ENCODE data around the gene MRPL33. TPM values are rescaled to one million over a fixed set of nuclear protein-coding genes. Genes with fewer than 3 reads are reported as not detected.

The MRPL33 gene
- total RNA-seq, 2 donors from 2014 or later = 99.5 to 118 TPM

- TF ChIP-seq CTCF (IDR thresholded peaks at IDR 0.05) = no peak
- Histone ChIP-seq H3K9me3 (no peaks in the 10 kb centered on the region), H3K4me3 (no peak overlapping the region), H3K27me3 (replicated peaks; ENCODE audit: insufficient read depth) (no peaks in the 10 kb centered on the region), H3K36me3 (no peaks in the 10 kb centered on the region), H3K27ac (peak overlapping the region in 1 of 2 donors; percentile 5), H3K4me1 (ENCODE audit: control insufficient read depth in 1 of 2, low read depth in 2 of 2) (peaks cover 11 to 36% of the 10 kb centered on the region in 2 donors)
- DNase-seq (ENCODE audit: low spot score) (no peak), ATAC-seq (ENCODE audit: insufficient number of reproducible peaks, low FRiP score, low read depth) (no peak)
Measured at GRCh38 chr2:27730261-27730662, 41.3 kb upstream of the MRPL33 start.

DNA sequence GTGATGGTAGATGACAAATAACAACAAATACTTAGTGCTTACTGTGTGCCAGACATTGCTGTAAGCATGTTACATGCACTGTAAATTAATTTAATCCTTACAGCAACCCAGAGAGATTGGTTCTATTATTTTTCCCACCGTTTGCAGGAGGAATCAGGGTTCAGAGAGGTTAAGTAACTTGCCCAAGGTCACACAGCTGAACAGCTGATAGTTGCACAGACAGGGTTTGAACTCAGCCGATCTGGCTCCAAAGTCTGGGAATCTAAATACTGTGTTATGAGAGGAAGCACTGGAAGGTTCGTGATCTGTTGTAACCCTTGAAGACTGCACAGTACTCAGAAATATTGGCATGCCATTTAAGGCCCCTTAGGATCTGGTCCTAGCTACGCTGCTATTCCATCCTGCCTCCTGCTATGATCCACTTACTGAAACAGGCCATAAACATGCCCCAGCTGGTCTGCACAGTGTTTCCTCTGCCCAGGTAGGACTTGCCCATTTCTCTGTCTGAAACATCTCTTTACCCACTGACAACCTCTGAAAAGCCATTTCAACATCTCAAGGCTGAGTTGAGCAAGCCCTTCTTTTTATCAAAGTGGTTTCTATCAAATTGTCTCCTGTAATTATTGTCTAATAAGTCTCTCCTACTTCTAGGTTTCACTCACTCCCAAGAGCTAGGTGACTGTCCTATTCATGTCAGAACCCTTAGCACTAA is 40.4 kb upstream of the MRPL33 start:
- no peak for ATAC-seq (ENCODE audit: insufficient number of reproducible peaks, low FRiP score, low read depth)
- H3K27ac ChIP-seq = no peak overlapping the region
- TF ChIP-seq CTCF (IDR thresholded peaks at IDR 0.05) = no peak
- H3K27me3 ChIP-seq (replicated peaks; ENCODE audit: insufficient read depth) = no peaks in the 10 kb centered on the region
- peaks cover 13 to 34% of the 10 kb centered on the region in 2 donors for H3K4me1 ChIP-seq (ENCODE audit: control insufficient read depth in 1 of 2, low read depth in 2 of 2)
- no peaks in the 10 kb centered on the region for H3K36me3 ChIP-seq
- H3K4me3 ChIP-seq = no peak overlapping the region
- no peak for DNase-seq (ENCODE audit: low spot score)
- no peaks in the 10 kb centered on the region for H3K9me3 ChIP-seq

GRCh38 chr2:27734305-27734704 is 37.2 kb upstream of the MRPL33 start:
- H3K4me3 ChIP-seq = no peak overlapping the region
- peaks cover 15 to 33% of the 10 kb centered on the region in 2 donors for H3K4me1 ChIP-seq (ENCODE audit: control insufficient read depth in 1 of 2, low read depth in 2 of 2)
- no peak for TF ChIP-seq CTCF (IDR thresholded peaks at IDR 0.05)
- no peaks in the 10 kb centered on the region for H3K27me3 ChIP-seq (replicated peaks; ENCODE audit: insufficient read depth)
- DNase-seq (ENCODE audit: low spot score) (no peak), ATAC-seq (ENCODE audit: insufficient number of reproducible peaks, low FRiP score, low read depth) (no peak)
- H3K27ac ChIP-seq = peak overlapping the region in 1 of 2 donors; percentile 84
- H3K36me3 ChIP-seq = no peaks in the 10 kb centered on the region
- H3K9me3 ChIP-seq = no peaks in the 10 kb centered on the region

GRCh38 chr2:27735263-27735904 is 36.1 kb upstream of the MRPL33 start:
- Histone ChIP-seq H3K27ac (peak overlapping the region; percentile 84 to 91), H3K4me3 (peak overlapping the region; percentile 71), H3K27me3 (replicated peaks; ENCODE audit: insufficient read depth) (no peaks in the 10 kb centered on the region), H3K4me1 (ENCODE audit: control insufficient read depth in 1 of 2, low read depth in 2 of 2) (peaks cover 15 to 33% of the 10 kb centered on the region in 2 donors), H3K36me3 (no peaks in the 10 kb centered on the region), H3K9me3 (no peaks in the 10 kb centered on the region)
- DNase-seq (ENCODE audit: low spot score) (peak; percentile 74), ATAC-seq (ENCODE audit: insufficient number of reproducible peaks, low FRiP score, low read depth) (peak; percentile 85)
- TF ChIP-seq CTCF (IDR thresholded peaks at IDR 0.05) = no peak

DNA sequence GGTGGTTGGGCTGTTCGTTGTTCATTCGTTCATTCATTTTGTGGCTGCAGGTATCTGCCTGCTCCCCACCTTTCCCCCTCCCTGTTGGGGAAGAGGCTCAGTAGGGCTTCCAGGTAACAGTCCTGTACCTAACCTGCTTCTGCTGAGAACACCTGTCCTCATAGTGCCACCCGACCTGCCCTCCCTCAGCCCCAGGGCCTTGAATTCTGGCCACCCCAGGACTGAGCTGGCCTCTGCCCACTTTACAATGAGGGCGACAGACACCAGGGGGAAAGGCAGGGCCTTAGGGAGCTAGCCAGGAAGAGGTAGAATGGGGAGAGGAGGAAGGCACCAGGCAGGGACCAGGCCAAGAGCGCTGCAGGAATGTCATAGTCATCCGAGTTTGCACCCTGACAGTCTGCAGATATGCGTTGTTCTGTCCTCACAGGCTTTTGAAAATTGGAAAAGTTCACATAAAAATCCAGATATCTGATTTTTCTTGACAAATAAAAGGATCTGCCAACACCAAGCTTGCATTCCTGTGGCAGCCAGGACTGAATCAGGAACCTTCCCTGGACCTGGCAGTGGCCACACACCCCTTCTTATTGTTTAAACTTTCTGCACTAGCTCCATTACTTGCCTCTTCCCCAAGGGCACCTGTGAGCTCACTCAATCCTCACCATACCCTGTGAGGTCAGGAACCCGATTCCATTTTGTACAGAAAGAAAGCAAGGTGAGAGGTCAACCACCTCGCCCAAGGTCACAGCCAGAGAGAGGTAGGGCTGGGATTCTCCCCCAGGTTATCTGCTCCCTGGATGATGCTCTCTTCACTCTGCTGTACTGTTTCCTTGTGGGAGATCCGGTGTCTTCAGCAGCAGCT is 35.3 kb upstream of the MRPL33 start:
- no peak for ATAC-seq (ENCODE audit: insufficient number of reproducible peaks, low FRiP score, low read depth)
- Histone ChIP-seq H3K9me3 (no peaks in the 10 kb centered on the region), H3K27me3 (replicated peaks; ENCODE audit: insufficient read depth) (no peaks in the 10 kb centered on the region), H3K4me1 (ENCODE audit: control insufficient read depth in 1 of 2, low read depth in 2 of 2) (peaks cover 15 to 33% of the 10 kb centered on the region in 2 donors), H3K36me3 (no peaks in the 10 kb centered on the region), H3K4me3 (peak overlapping the region; percentile 71), H3K27ac (peak overlapping the region; percentile 84 to 91)
- DNase-seq (ENCODE audit: low spot score) = no peak
- no peak for TF ChIP-seq CTCF (IDR thresholded peaks at IDR 0.05)
